ENCODE measurements around the gene GPATCH8.

Gene GPATCH8

GRCh38 chr17:44389723-44390202, 113.4 kb downstream of the GPATCH8 start:
- ChIA-PET POLR2A (no interaction called here), CTCF (interaction anchor here (0.6 to 1.7 kb wide), 4 partner anchors 11 to 144 kb away, joined by 3 to 5 read pairs (median 4); no protein-coding TSS in a partner anchor)
- Histone ChIP-seq H3K4me3 (ENCODE audit: low read depth, low read length) (no peak overlapping the region), H3K9me3 (ENCODE audit: control insufficient read depth, insufficient read depth, low read depth, low read length) (no peaks in the 10 kb centered on the region), H3K36me3 (ENCODE audit: control insufficient read depth in 2 of 2, insufficient read depth in 1 of 2, low read length in 2 of 2) (no peaks in the 10 kb centered on the region), H3K4me1 (ENCODE audit: control insufficient read depth, insufficient read depth, low read length) (peaks cover 2% of the 10 kb centered on the region; the same call in 1 of the 2 replicates), H3K27ac (ENCODE audit: extremely low read depth, low read depth, low read length) (no peak overlapping the region)
- no peak for TF ChIP-seq ZNF140 (tag by site-specific recombination; IDR thresholded peaks at IDR 0.05)

DNA sequence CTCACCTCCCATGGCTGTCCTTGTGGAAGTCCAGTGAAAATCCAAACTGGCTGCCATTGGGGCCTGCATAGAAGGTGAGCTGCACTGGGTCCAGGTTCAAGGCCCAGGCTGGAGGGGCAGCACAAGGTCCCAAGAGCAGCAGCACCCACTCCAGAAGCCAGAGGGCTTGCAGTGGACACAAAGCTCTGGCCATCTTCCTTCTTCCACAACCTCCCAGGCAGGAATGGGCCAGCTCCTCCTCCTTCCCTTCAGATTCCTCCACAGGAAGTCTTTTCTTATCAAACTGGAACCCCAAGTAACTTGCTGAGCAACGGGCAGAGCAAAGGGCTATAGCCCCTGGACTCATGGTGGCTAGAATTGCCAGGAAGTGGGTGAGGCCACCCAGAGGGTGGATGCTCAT, 113.9 kb downstream of the GPATCH8 start, which contains the start of gene ITGA2B:
ITGA2B (minus strand) TSS at position 369 of the 400 bp plus-strand sequence; CDS start at position 193, 176 bp downstream.
- Histone ChIP-seq H3K4me3 (ENCODE audit: low read depth, low read length) (no peak within 1 kb of the TSS), H3K9me3 (ENCODE audit: control insufficient read depth, insufficient read depth, low read depth, low read length) (no peaks in the 10 kb centered on the region), H3K36me3 (ENCODE audit: control insufficient read depth in 2 of 2, insufficient read depth in 1 of 2, low read length in 2 of 2) (no peaks in the 10 kb centered on the region), H3K27ac (ENCODE audit: extremely low read depth, low read depth, low read length) (no peak within 1 kb of the TSS), H3K4me1 (ENCODE audit: control insufficient read depth, insufficient read depth, low read length) (peaks cover 2% of the 10 kb centered on the region; the same call in 1 of the 2 replicates)
- ChIA-PET CTCF (interaction anchor here (0.6 to 1.7 kb wide), 4 partner anchors 11 to 144 kb away, joined by 3 to 5 read pairs (median 4); no protein-coding TSS in a partner anchor), POLR2A (no interaction called here)
- TF ChIP-seq ZNF624 (tag by site-specific recombination; IDR thresholded peaks at IDR 0.05) (no peak), ZNF223 (tag by site-specific recombination; IDR thresholded peaks at IDR 0.05) (no peak), ZNF658 (tag by site-specific recombination; IDR thresholded peaks at IDR 0.05) (no peak), ZNF324 (tag by site-specific recombination; IDR thresholded peaks at IDR 0.05) (no peak), MZF1 (tag by site-specific recombination; IDR thresholded peaks at IDR 0.05; ENCODE audit: borderline replicate concordance) (no peak), BCL11A (tag by site-specific recombination; IDR thresholded peaks at IDR 0.05; ENCODE audit: low read depth) (no peak), ZNF202 (tag by site-specific recombination; IDR thresholded peaks at IDR 0.05; ENCODE audit: borderline replicate concordance) (no peak), ZNF677 (tag by site-specific recombination; IDR thresholded peaks at IDR 0.05) (no peak), ZNF600 (tag by site-specific recombination; IDR thresholded peaks at IDR 0.05) (no peak)
- TF ChIP-seq, protein P1, sequence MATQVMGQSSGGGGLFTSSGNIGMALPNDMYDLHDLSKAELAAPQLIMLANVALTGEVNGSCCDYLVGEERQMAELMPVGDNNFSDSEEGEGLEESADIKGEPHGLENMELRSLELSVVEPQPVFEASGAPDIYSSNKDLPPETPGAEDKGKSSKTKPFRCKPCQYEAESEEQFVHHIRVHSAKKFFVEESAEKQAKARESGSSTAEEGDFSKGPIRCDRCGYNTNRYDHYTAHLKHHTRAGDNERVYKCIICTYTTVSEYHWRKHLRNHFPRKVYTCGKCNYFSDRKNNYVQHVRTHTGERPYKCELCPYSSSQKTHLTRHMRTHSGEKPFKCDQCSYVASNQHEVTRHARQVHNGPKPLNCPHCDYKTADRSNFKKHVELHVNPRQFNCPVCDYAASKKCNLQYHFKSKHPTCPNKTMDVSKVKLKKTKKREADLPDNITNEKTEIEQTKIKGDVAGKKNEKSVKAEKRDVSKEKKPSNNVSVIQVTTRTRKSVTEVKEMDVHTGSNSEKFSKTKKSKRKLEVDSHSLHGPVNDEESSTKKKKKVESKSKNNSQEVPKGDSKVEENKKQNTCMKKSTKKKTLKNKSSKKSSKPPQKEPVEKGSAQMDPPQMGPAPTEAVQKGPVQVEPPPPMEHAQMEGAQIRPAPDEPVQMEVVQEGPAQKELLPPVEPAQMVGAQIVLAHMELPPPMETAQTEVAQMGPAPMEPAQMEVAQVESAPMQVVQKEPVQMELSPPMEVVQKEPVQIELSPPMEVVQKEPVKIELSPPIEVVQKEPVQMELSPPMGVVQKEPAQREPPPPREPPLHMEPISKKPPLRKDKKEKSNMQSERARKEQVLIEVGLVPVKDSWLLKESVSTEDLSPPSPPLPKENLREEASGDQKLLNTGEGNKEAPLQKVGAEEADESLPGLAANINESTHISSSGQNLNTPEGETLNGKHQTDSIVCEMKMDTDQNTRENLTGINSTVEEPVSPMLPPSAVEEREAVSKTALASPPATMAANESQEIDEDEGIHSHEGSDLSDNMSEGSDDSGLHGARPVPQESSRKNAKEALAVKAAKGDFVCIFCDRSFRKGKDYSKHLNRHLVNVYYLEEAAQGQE (tag by site-specific recombination; IDR thresholded peaks at IDR 0.05), result no peak

DNA sequence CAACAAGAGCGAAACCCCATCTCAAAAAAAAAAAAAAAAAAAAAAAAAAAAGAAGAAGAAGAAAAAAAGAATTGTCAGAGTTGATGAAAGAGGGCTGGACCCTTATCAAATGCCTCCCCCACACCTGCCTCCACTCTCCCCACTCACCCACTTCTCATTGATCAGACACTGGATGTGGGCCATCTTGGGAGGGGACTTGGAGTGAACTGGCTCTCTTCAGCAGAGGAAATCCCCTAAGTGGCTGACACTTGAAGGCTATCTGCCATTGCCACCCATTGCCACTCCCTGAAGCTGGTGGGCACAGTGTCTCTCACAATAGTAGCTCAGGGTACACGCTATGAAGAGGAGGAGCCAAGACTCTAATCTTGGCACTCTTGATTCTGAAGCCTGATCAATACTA, 115.4 kb downstream of the GPATCH8 start:
- Histone ChIP-seq H3K27ac (ENCODE audit: extremely low read depth, low read depth, low read length) (no peak overlapping the region), H3K4me3 (ENCODE audit: low read depth, low read length) (no peak overlapping the region), H3K36me3 (ENCODE audit: control insufficient read depth in 2 of 2, insufficient read depth in 1 of 2, low read length in 2 of 2) (no peaks in the 10 kb centered on the region), H3K9me3 (ENCODE audit: control insufficient read depth, insufficient read depth, low read depth, low read length) (no peaks in the 10 kb centered on the region), H3K4me1 (ENCODE audit: control insufficient read depth, insufficient read depth, low read length) (peaks cover 2% of the 10 kb centered on the region; the same call in 1 of the 2 replicates)
- TF ChIP-seq ZFHX2 (tag by site-specific recombination; conservative IDR thresholded peaks at IDR 0.05), result peak; percentile 57
- no peak for TF ChIP-seq ZNF548 (tag by site-specific recombination; IDR thresholded peaks at IDR 0.05)
- TF ChIP-seq EGR2 (tag by site-specific recombination; IDR thresholded peaks at IDR 0.05; ENCODE audit: low read depth), result peak; percentile 69; the same call in 1 of the 2 replicates
- ChIA-PET CTCF (interaction anchor here (0.6 kb wide), 1 partner anchor 175 kb away, joined by 4 read pairs; no protein-coding TSS in a partner anchor), POLR2A (no interaction called here)

GRCh38 chr17:44386182-44386525, 117.1 kb downstream of the GPATCH8 start:
- Histone ChIP-seq H3K27ac (ENCODE audit: extremely low read depth, low read depth, low read length) (no peak overlapping the region), H3K9me3 (ENCODE audit: control insufficient read depth, insufficient read depth, low read depth, low read length) (no peaks in the 10 kb centered on the region), H3K4me3 (ENCODE audit: low read depth, low read length) (no peak overlapping the region), H3K36me3 (ENCODE audit: control insufficient read depth in 2 of 2, insufficient read depth in 1 of 2, low read length in 2 of 2) (no peaks in the 10 kb centered on the region), H3K4me1 (ENCODE audit: control insufficient read depth, insufficient read depth, low read length) (peaks cover 2% of the 10 kb centered on the region; the same call in 1 of the 2 replicates)
- ChIA-PET POLR2A (interaction anchor here (1.1 kb wide), 1 partner anchor 117 kb away, joined by 6 read pairs; the partner anchor contains the start of gene GPATCH8), CTCF (interaction anchor here (1.0 to 1.5 kb wide), 2 partner anchors 10 to 14 kb away, joined by 3 to 6 read pairs; no protein-coding TSS in a partner anchor)
- TF ChIP-seq ZNF707 (tag by site-specific recombination; IDR thresholded peaks at IDR 0.05) (no peak), ZNF624 (tag by site-specific recombination; IDR thresholded peaks at IDR 0.05) (no peak), MYNN (tag by site-specific recombination; IDR thresholded peaks at IDR 0.05; ENCODE audit: borderline replicate concordance) (no peak), ZNF785 (tag by site-specific recombination; IDR thresholded peaks at IDR 0.05) (no peak), PRDM1 (tag by site-specific recombination; IDR thresholded peaks at IDR 0.05) (no peak), ZIC2 (tag by site-specific recombination; IDR thresholded peaks at IDR 0.05) (no peak), KLF16 (tag by site-specific recombination; IDR thresholded peaks at IDR 0.05) (no peak), ZNF510 (tag by site-specific recombination; IDR thresholded peaks at IDR 0.05; ENCODE audit: insufficient replicate concordance) (no peak), ZNF202 (tag by site-specific recombination; IDR thresholded peaks at IDR 0.05; ENCODE audit: borderline replicate concordance) (no peak), ZNF335 (tag by site-specific recombination; conservative IDR thresholded peaks at IDR 0.05) (no peak), GLIS2 (tag by site-specific recombination; IDR thresholded peaks at IDR 0.05) (no peak), ZBTB48 (tag by site-specific recombination; IDR thresholded peaks at IDR 0.05) (no peak), ZNF16 (tag by site-specific recombination; IDR thresholded peaks at IDR 0.05; ENCODE audit: low read depth) (no peak)
